ENCODE data around the gene PRKAR1B.

Gene PRKAR1B

GRCh38 chr7:514651-515598 lies 212.2 kb downstream of the PRKAR1B start:
- in situ Hi-C loops (cut with MboI; ENCODE audit: low sequenced_read_pairs): no loop called here

GRCh38 chr7:514242-514641 lies 212.8 kb downstream of the PRKAR1B start:
- in situ Hi-C loops (cut with MboI; ENCODE audit: low sequenced_read_pairs): no loop called here

GRCh38 chr7:513521-514166 lies 213.4 kb downstream of the PRKAR1B start:
- in situ Hi-C loops (cut with MboI; ENCODE audit: low sequenced_read_pairs): no loop called here

GRCh38 chr7:512541-513311 lies 214.4 kb downstream of the PRKAR1B start:
- in situ Hi-C loops (cut with MboI; ENCODE audit: low sequenced_read_pairs): no loop called here

GRCh38 chr7:512146-512510 lies 215.0 kb downstream of the PRKAR1B start:
- in situ Hi-C loops (cut with MboI; ENCODE audit: low sequenced_read_pairs): no loop called here

GRCh38 chr7:511476-512145 lies 215.5 kb downstream of the PRKAR1B start:
- in situ Hi-C loops (cut with MboI; ENCODE audit: low sequenced_read_pairs): no loop called here

- in situ Hi-C loops (cut with MboI; ENCODE audit: low sequenced_read_pairs): no loop called here
Measured at GRCh38 chr7:510782-511281, 216.2 kb downstream of the PRKAR1B start.

- in situ Hi-C loops (cut with MboI; ENCODE audit: low sequenced_read_pairs): no loop called here
Measured at GRCh38 chr7:510131-510481, 217.0 kb downstream of the PRKAR1B start.

GRCh38 chr7:509426-510130 lies 217.5 kb downstream of the PRKAR1B start:
- in situ Hi-C loops (cut with MboI; ENCODE audit: low sequenced_read_pairs): no loop called here

- in situ Hi-C loops (cut with MboI; ENCODE audit: low sequenced_read_pairs): no loop called here
Measured at GRCh38 chr7:508461-509170, 218.5 kb downstream of the PRKAR1B start.

GRCh38 chr7:507623-508300 lies 219.3 kb downstream of the PRKAR1B start:
- in situ Hi-C loops (cut with MboI; ENCODE audit: low sequenced_read_pairs): no loop called here

GRCh38 chr7:506921-507622 lies 220.0 kb downstream of the PRKAR1B start:
- in situ Hi-C loops (cut with MboI; ENCODE audit: low sequenced_read_pairs): no loop called here

- in situ Hi-C loops (cut with MboI; ENCODE audit: low sequenced_read_pairs): no loop called here
Measured at GRCh38 chr7:506391-506831, 220.7 kb downstream of the PRKAR1B start.

GRCh38 chr7:505171-505570 lies 221.9 kb downstream of the PRKAR1B start:
- in situ Hi-C loops (cut with MboI; ENCODE audit: low sequenced_read_pairs): no loop called here

- in situ Hi-C loops (cut with MboI; ENCODE audit: low sequenced_read_pairs): no loop called here
Measured at GRCh38 chr7:504221-505111, 222.6 kb downstream of the PRKAR1B start.

GRCh38 chr7:503575-504111 lies 223.4 kb downstream of the PRKAR1B start:
- in situ Hi-C loops (cut with MboI; ENCODE audit: low sequenced_read_pairs): no loop called here

GRCh38 chr7:502296-502695 lies 224.8 kb downstream of the PRKAR1B start:
- in situ Hi-C loops (cut with MboI; ENCODE audit: low sequenced_read_pairs): no loop called here

All from HL-60/S4 (cell line).